ENCODE data around the gene LRRC2.
"Not testable (repeated sequence)": the region's sequence is repeated elsewhere in the genome, so short reads cannot be mapped to it uniquely, and the experiment has no call there.

LRRC2 gene

DNA sequence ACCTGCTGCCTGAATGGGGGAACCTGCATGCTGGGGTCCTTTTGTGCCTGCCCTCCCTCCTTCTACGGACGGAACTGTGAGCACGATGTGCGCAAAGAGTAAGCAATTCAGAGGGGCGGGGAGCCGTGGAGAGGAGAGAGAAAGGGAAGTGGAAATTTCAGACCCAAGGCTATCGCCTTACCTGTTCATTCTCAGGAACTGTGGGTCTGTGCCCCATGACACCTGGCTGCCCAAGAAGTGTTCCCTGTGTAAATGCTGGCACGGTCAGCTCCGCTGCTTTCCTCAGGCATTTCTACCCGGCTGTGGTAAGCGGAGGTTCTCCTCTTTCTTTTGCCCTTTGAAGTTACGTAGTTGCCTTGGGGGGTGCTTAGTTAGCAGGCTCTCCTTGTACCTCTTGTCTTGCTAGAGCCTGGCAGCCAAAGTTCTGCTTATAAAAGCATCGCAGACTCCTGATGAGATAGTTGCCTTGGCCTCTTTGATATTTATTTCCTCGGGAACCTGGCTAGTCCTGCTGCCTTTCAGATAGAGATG, 13.7 kb upstream of the LRRC2 start:
- TF ChIP-seq CTCF (IDR thresholded peaks at IDR 0.05) (no peak), ZFX (IDR thresholded peaks at IDR 0.05; ENCODE audit: borderline replicate concordance) (no peak)
- H3K27ac ChIP-seq: no peak overlapping the region

GRCh38 chr3:46578973-46579755, 13.1 kb upstream of the LRRC2 start:
- no peak overlapping the region for H3K27ac ChIP-seq
- TF ChIP-seq CTCF (IDR thresholded peaks at IDR 0.05) (no peak), ZFX (IDR thresholded peaks at IDR 0.05; ENCODE audit: borderline replicate concordance) (no peak)

GRCh38 chr3:46577580-46578249, 11.6 kb upstream of the LRRC2 start:
- not testable (repeated sequence) for H3K27ac ChIP-seq

DNA sequence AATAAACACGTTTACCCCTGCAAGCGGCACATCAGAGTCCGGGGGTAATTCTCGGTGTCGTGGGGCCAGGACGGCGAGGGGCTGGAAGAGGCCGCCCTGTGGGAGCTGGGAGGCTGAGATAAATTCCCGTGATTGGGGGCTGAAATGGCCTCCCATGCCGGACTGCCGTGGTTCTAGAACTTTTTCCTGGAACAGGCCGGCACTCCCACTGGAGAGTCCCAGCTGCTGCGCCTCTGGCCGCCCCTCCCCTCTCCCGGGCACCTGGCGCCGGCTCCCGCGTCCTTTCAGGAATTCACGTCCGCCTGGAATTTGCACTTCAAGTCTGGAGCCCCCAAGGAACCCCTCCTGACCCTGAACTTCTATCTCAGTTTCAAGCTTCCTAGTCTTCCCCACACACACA, 10.8 kb upstream of the LRRC2 start:
- TF ChIP-seq ZFX (IDR thresholded peaks at IDR 0.05; ENCODE audit: borderline replicate concordance): no peak
- TF ChIP-seq CTCF (IDR thresholded peaks at IDR 0.05): no peak
- no peak overlapping the region for H3K27ac ChIP-seq

GRCh38 chr3:46576386-46576785, 10.3 kb upstream of the LRRC2 start:
- H3K27ac ChIP-seq: no peak overlapping the region

DNA sequence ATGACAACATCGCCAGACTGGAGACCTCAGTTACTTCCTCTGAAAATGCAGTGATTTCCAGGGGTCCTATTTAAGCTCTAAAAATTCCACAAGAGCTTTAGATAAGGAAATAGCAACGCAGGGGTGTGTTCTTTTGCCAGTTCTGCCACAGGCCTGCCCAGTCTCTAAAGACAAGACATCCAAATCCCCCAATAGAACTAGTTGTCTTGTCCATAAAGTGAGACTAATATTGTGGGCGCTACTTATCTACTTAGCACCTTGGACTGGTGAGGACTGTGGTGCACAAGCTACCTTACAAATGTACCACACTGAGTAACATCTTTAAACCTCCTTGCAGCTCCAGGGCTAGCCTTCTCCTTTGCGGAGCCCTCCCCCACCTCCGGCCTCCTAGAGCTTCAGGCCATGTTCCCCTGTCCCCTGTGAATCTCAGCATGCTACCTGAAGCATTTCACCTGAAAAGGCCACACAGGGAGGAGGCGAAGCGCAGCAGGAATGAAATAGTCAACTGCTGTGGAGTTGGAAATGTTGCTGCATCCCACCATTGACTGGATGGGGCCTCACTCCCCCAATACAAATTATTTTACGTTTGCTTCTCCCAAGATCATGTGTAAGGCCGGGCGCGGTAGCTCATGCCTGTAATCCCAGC, 9.6 kb upstream of the LRRC2 start:
- H3K27ac ChIP-seq: no peak overlapping the region
- TF ChIP-seq ZFX (IDR thresholded peaks at IDR 0.05; ENCODE audit: borderline replicate concordance): no peak
- TF ChIP-seq CTCF (IDR thresholded peaks at IDR 0.05): no peak

More at GRCh38 chr3:46576386-46576785, 10.3 kb upstream of the LRRC2 start:
- TF ChIP-seq CTCF (IDR thresholded peaks at IDR 0.05) (no peak), ZFX (IDR thresholded peaks at IDR 0.05; ENCODE audit: borderline replicate concordance) (no peak)

DNA sequence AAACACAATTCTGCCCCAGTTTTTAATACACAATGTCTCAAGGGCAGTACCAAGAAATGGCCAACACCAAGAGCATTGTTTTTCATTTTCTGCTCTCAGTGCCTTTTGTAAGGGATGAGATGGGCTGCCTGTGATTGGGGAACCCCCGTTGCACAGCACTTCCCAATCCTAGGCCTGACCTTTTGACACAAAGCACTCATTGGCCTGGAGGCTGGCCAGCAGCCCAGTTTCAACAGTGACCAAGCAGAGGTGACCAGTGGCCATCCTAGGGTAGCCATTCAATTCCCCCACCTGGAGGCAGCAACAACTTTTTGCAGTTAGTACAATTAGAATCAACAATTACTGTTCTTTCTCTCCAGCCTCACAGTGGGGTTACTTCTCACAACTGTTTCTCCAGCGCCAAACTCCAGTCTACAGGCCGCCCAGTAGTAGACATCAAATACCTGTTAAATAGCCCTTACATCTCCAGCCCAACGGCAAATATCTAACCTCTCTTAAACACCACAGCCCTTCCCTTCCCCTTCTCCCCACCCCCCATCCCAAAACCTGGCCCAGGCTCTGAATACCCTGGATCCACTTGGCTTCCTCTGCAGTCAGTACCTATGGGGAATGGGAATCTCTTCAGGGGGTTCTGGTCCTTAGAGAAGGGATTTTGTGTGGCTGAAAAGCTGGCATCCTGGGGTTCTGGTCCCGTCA, 8.9 kb upstream of the LRRC2 start:
- TF ChIP-seq ZFX (IDR thresholded peaks at IDR 0.05; ENCODE audit: borderline replicate concordance): no peak
- no peak for TF ChIP-seq CTCF (IDR thresholded peaks at IDR 0.05)
- no peak overlapping the region for H3K27ac ChIP-seq
